K562 (cell line): ENCODE results near the gene CBX8. TPM values are rescaled to one million over a fixed set of nuclear protein-coding genes. Genes with fewer than 3 reads are reported as not detected.

Experiments
- ATAC-seq: fragments of 200-7000 bp; cut with Tn5 transposase; 3 replicates; pipeline ENCODE4 v1.9.1; 2020; ENCODE audit warnings: moderate library complexity
- BruUV-seq: library from RNA; stranded (reverse); fragments of 400-500 nt; replicated peaks from 2 replicates; lab custom pipeline; 2021; lab: Mats Ljungman, UMichigan
- CTCF ChIA-PET: fragments of 300-600 bp; formaldehyde crosslinking; extraction: SDS; loops from one replicate; lab custom pipeline; 2021; ENCODE audit warnings: low intra/inter-chr PET ratio; lab: Yijun Ruan, JAX
- POLR2A ChIA-PET: fragments of 300-600, 350-650 bp; sonication (Branson Sonifier 250); formaldehyde crosslinking; extraction: SDS; loops from one replicate; lab custom pipeline; 2021; ENCODE audit warnings: antibody characterized with exemption, inconsistent platforms; lab: Yijun Ruan, JAX
- DNase-seq, 4 experiments: peaks; one replicate each; pipeline versions ENCODE4 v3.0.0 to v3.0.0-alpha.2; 2011 to 2018; ENCODE audit warnings: low spot score in 3 of 4, mixed read lengths in 3 of 4; ENCODE audit errors: extremely low read depth in 1 of 4
- FAIRE-seq: peaks from 2 replicates; lab custom pipeline; 2011; peaks lifted over from hg19 to GRCh38; lab: Jason Lieb, UNC
- H2AFZ ChIP-seq: 2 replicates; pipeline ENCODE4 v1.6.0; 2011; ENCODE audit warnings: low read depth, low read length, control low read depth, inconsistent platforms
- H3K27ac ChIP-seq: fragments of 200-600 bp; 3 replicates; pipeline ENCODE4 v1.8.0; 2011; ENCODE audit warnings: low read depth, mild to moderate bottlenecking, control low read depth, inconsistent platforms, low read length, moderate library complexity, mixed read lengths; ENCODE audit errors: extremely low read depth
- H3K27me3 ChIP-seq, 2 experiments: fragments of 300-600 bp in 1 of 2; 2 replicates in 1 of 2; 3 replicates in 1 of 2; pipeline versions ENCODE4 v1.6.0 to v1.8.0; 2011; ENCODE audit warnings: inconsistent platforms in 2 of 2, low read length in 2 of 2, mild to moderate bottlenecking in 1 of 2, mixed read lengths in 1 of 2, moderate library complexity in 1 of 2; ENCODE audit not compliant: control insufficient read depth in 2 of 2, insufficient read depth in 2 of 2
- H3K36me3 ChIP-seq: fragments of 300-600 bp; 3 replicates; pipeline ENCODE4 v1.8.0; 2011; ENCODE audit warnings: mild to moderate bottlenecking, low read length, inconsistent platforms; ENCODE audit not compliant: control insufficient read depth, insufficient read depth
- H3K4me1 ChIP-seq, 2 experiments: fragments of 200-600 bp in 1 of 2; replicated peaks in 1 of 2; 2 replicates in 1 of 2; 3 replicates in 1 of 2; pipeline versions ENCODE4 v1.5.1 to v1.8.0; 2011; ENCODE audit warnings: inconsistent platforms in 2 of 2, low read length in 2 of 2, mild to moderate bottlenecking in 1 of 2, mixed read lengths in 1 of 2, moderate library complexity in 1 of 2; ENCODE audit not compliant: control insufficient read depth in 2 of 2, insufficient read depth in 2 of 2
- H3K4me2 ChIP-seq: 2 replicates; pipeline ENCODE4 v1.6.1; 2011; ENCODE audit warnings: low read length, control low read depth, inconsistent platforms, mixed read lengths; ENCODE audit not compliant: insufficient read depth
- H3K4me3 ChIP-seq: fragments of 200-600 bp; sonication (generic), shearing (Covaris generic); 2 replicates; pipeline ENCODE4 v1.5.1; 2016; ENCODE audit warnings: control low read depth, inconsistent platforms
- H3K79me2 ChIP-seq: fragments of 200-600 bp; 3 replicates; pipeline ENCODE4 v1.8.0; 2011; ENCODE audit warnings: low read length, inconsistent platforms; ENCODE audit not compliant: control insufficient read depth, insufficient read depth
- H3K9ac ChIP-seq, 2 experiments: 2 replicates each; pipeline versions ENCODE4 v1.6.0 to v1.6.1; 2011; ENCODE audit warnings: low read depth in 2 of 2, low read length in 2 of 2, control low read depth in 1 of 2, inconsistent platforms in 1 of 2, mild to moderate bottlenecking in 1 of 2, mixed read lengths in 1 of 2; ENCODE audit not compliant: insufficient read depth in 1 of 2
- H3K9me1 ChIP-seq: one replicate; pipeline ENCODE4 v1.6.0; 2011; ENCODE audit warnings: inconsistent platforms, mild to moderate bottlenecking, low read length, moderate library complexity; ENCODE audit not compliant: control insufficient read depth, insufficient read depth
- H3K9me3 ChIP-seq: replicated peaks from 2 replicates; pipeline ENCODE4 v1.5.1; 2011; ENCODE audit warnings: low read depth, low read length, inconsistent platforms; ENCODE audit not compliant: control insufficient read depth, insufficient read depth
- H4K20me1 ChIP-seq: replicated peaks from 2 replicates; pipeline ENCODE4 v1.6.1; 2011; ENCODE audit warnings: low read length, inconsistent platforms, mixed read lengths; ENCODE audit not compliant: control insufficient read depth, insufficient read depth
- POLR2G ChIP-seq: fragments of 200-400 bp; formaldehyde crosslinking; IDR thresholded peaks from 2 replicates; pipeline ENCODE4 v1.6.1; 2017; ENCODE audit warnings: low read depth, mild to moderate bottlenecking, antibody characterized with exemption, low read length, moderate library complexity
- RBFOX2 ChIP-seq: fragments of 200-400 bp; formaldehyde crosslinking; IDR thresholded peaks from 2 replicates; pipeline ENCODE4 v1.6.1; 2017; ENCODE audit warnings: low read depth, mild to moderate bottlenecking, low read length, moderate library complexity
- STAT5A ChIP-seq: IDR thresholded peaks from 2 replicates; pipeline ENCODE4 v1.6.1; 2012; ENCODE audit warnings: low read length, inconsistent platforms, borderline replicate concordance
- ZNF740 ChIP-seq, 3 experiments: fragments of 200-800 bp in 1 of 3; sonication (Bioruptor generic) in 1 of 3; sonication (generic) in 1 of 3; formaldehyde crosslinking in 1 of 3; IDR thresholded peaks; 2 replicates each; pipeline versions ENCODE4 v1.6.1 to v1.8.0; 2016 to 2022; ENCODE audit warnings: mild to moderate bottlenecking in 2 of 3, missing compliant biosample characterization in 2 of 3, missing genetic modification characterization in 2 of 3, missing genetic modification reagents in 1 of 3
- WGBS: fragments of 100-300 bp; shearing (Covaris generic); methylation state at CpG from one replicate; pipeline ENCODE4 v1.1.6; 2016; ENCODE audit warnings: low coverage, mixed read lengths; ENCODE audit not compliant: insufficient coverage; ENCODE audit errors: missing lambda C conversion rate; 5-methylcytosine and 5-hydroxymethylcytosine counted together
- in situ Hi-C: fragments of 300-500 bp; cut with MboI; formaldehyde crosslinking; loops from 4 replicates; pipeline ENCODE4 v1.15.0; 2018; ENCODE audit warnings: inconsistent platforms, mixed read lengths
- intact Hi-C: fragments of 100-400 bp; cut with micrococcal nuclease; formaldehyde crosslinking; loops from 2 replicates; pipeline ENCODE4 v1.14.2; 2022
- polyA plus RNA-seq, 8 experiments: library from polyadenylated mRNA; depleted of rRNA in 4 of 8; stranded (reverse) in 5 of 8; unstranded in 3 of 8; fragments of >200 nt; fragmentation: Nextera tagmentation in 2 of 8; fragmentation: Illumina TruSeq in 1 of 8; extraction: Ambion mirVana in 2 of 8; extraction: Trizol in 1 of 8; gene quantifications; 2 replicates each; pipeline versions ENCODE4 v1.2.1 to v1.2.3, GENCODE V29; 2011 to 2014; ENCODE audit warnings: inconsistent platforms in 1 of 8, missing spikeins in 1 of 8
- total RNA-seq, 7 experiments: library from RNA; depleted of rRNA in 6 of 7; stranded (reverse); fragments of >200 nt in 6 of 7; fragmentation: Illumina TruSeq in 2 of 7; extraction: Trizol in 2 of 7; gene quantifications; 2 replicates each; pipeline versions ENCODE4 v1.2.1 to v1.2.3, GENCODE V29; 2011 to 2021; ENCODE audit warnings: low replicate concordance in 1 of 7

Gene CBX8
- total and polyA plus RNA-seq, 9 of the 15 experiments (the other 6 are each of a cell fraction or from before 2014, with no cell fraction given), result 0.08 to 11.9 (median 2.6) TPM

GRCh38 chr17:79794659-79795511, 2.0 kb downstream of the CBX8 start:
- no peak for DNase-seq
- H3K9ac ChIP-seq, result peak overlapping the region in 1 of 2 experiments; percentile 82; a peak in 2 of 4 replicates
- H3K36me3 ChIP-seq, result peaks cover 20% of the 10 kb centered on the region; the same call in 2 of the 3 replicates
- no peaks in the 10 kb centered on the region for H4K20me1 ChIP-seq
- no peak overlapping the region for H3K27ac ChIP-seq
- H3K9me1 ChIP-seq, result no peaks in the 10 kb centered on the region
- peaks cover 20% of the 10 kb centered on the region for H3K79me2 ChIP-seq
- in situ Hi-C loops, result loop anchor here (5.0 kb wide), 1 partner anchor 48 kb away; no protein-coding TSS in a partner anchor
- ATAC-seq, result no peak
- FAIRE-seq, result no peak
- TF ChIP-seq ZNF740 (CRISPR knock-in tag; IDR thresholded peaks at IDR 0.05), result no peak
- TF ChIP-seq ZNF740 (tag; IDR thresholded peaks at IDR 0.05), result 0 out of 4 replicates have a peak, but pooled peaks of 1 of the 2 experiments have one; percentile 25
- TF ChIP-seq POLR2G, result 0 out of 2 replicates have a peak, but pooled peaks have one; percentile 39
- peak; percentile 54 for TF ChIP-seq RBFOX2
- TF ChIP-seq STAT5A, result no peak
- H3K4me2 ChIP-seq, result no peak overlapping the region
- H2AFZ ChIP-seq, result no peak overlapping the region
- POLR2A ChIA-PET, result interaction anchor here (0.5 to 1.3 kb wide), 6 partner anchors 9 to 43 kb away, joined by 3 to 9 read pairs (median 4); no protein-coding TSS in a partner anchor
- no peak overlapping the region for H3K4me3 ChIP-seq
- CTCF ChIA-PET, result no interaction called here
- BruUV-seq, result no TSS peak
- intact Hi-C loops, result loop anchor here (5.0 kb wide), 1 partner anchor 42 kb away; the partner anchor contains the start of gene CBX4
- H3K4me1 ChIP-seq, result peaks cover 20 to 73% of the 10 kb centered on the region in 2 experiments
- H3K9me3 ChIP-seq, result no peaks in the 10 kb centered on the region
- WGBS, result 90% methylated on average over 25 of the region's 47 CpGs
- no peaks in the 10 kb centered on the region for H3K27me3 ChIP-seq
